GM19043 (cell line): Measurements from ENCODE around the gene RNF224.
A peak's percentile ranks its signal among the peaks of the same experiment; 100 is the strongest.

Experiments used
- ATAC-seq: cut with Tn5 transposase; IDR thresholded peaks from one replicate; pipeline ENCODE4 v1.9.1; 2021; ENCODE audit warnings: low read depth; ENCODE audit not compliant: unreplicated experiment

RNF224 gene

DNA sequence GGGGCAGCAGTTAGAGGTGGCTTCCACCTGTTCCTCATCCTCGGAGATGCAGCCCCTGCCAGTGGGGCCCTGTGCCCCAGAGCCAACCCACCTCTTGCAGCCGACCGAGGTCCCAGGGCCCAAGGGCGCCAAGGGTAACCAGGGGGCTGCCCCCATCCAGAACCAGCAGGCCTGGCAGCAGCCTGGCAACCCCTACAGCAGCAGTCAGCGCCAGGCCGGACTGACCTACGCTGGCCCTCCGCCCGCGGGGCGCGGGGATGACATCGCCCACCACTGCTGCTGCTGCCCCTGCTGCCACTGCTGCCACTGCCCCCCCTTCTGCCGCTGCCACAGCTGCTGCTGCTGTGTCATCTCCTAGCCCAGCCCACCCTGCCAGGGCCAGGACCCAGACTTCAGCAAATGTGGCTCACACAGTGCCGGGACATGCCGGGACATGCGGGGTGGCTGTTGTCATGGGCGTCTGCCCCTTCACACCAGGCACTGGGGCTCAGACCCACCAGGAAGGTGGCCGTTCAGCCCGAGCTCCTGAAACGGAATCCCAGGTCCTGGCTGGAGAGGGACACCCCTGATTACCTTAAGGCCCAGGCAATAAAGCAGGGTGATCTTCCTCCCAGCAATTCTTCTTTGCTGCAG, 1.5 kb upstream of the RNF224 start:
- no peak for ATAC-seq

DNA sequence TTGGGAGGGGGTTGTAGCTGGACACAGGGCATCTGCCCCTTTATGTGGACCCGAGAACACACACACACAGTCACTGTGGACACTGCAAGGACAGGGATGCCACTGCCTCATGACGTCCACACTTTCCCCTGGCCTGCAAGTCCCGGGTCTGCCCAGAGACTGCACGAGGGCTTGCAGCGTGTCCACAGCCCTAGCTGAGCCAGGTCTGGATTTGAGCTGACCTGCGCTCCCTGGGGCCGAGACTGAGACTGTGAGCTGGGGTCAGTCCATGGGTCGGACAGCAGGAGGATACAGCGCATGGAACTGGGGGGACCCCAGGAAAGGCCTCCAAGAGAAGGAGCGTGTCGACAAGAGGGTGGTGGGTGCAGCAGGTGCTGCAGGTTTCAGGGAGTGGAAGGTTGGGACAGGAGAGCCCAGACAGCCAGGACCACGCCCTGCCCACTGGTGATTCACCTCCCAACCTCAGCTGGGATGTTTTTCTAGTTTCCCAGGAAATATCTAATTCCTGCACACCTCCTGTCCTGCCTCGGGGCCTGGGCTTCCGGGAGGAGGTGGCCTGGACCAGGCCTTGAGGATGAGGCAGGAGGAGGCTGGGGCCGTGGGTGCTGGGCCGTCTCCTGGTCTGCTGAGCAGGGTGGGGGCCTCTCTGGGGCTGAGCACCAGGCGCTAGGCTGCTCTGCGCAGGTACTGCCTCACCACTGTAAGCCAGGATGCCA, 806 bp upstream of the RNF224 start:
- no peak for ATAC-seq

DNA sequence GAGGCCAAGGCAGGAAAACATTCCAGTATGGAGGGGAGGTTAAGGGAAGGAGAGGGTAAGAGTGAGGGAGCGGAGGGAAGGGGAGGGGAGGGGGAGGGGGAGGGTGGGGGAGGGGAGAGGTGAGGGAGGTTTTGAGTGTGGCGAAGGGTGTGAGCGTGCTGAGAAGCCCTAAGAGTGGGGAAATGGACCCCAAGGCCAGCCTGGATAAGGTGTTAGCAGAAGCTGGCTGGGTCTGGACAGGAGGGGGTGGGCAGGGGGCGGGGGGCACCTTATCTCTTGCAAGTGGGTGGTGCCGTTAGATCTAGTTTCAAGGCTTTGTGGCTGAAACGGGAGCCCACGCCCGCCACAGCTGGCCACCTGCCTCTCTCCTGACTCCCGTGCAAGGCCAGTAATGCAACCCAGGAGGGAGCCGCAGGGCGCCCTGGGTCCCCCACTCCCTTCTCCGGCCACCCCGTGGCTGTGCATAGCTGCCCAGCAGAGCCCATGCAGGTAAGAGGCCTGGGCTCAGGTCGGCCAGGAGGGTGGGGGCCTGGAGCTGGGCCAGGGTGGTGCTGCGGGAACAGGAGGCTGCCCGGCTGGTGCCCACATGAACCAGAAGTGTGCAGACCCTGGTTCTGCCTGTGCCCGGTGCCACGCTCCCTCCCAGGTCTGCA, 677 bp downstream of the RNF224 start:
- ATAC-seq: no peak

DNA sequence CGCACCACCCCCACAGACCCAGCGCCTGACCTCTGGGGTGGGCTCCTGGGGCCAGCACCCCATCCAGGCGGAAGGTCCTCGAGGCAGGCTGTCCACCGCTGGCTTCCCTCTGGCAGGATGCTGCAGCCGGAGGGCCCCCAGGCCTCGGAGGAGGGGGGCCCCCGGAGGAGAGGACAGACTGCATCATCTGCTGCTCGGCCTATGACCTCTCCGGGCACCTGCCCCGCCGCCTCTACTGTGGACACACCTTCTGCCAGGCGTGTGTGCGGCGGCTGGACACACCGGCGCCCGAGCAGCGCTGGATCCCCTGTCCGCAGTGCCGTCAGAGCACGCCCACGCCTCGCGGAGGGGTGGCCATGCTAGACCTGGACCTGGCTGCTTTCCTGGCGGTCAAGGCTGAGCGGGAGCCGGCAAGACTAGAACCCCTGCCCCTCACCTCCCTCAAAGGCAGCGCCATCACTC, 1.2 kb downstream of the RNF224 start:
- ATAC-seq: no peak

DNA sequence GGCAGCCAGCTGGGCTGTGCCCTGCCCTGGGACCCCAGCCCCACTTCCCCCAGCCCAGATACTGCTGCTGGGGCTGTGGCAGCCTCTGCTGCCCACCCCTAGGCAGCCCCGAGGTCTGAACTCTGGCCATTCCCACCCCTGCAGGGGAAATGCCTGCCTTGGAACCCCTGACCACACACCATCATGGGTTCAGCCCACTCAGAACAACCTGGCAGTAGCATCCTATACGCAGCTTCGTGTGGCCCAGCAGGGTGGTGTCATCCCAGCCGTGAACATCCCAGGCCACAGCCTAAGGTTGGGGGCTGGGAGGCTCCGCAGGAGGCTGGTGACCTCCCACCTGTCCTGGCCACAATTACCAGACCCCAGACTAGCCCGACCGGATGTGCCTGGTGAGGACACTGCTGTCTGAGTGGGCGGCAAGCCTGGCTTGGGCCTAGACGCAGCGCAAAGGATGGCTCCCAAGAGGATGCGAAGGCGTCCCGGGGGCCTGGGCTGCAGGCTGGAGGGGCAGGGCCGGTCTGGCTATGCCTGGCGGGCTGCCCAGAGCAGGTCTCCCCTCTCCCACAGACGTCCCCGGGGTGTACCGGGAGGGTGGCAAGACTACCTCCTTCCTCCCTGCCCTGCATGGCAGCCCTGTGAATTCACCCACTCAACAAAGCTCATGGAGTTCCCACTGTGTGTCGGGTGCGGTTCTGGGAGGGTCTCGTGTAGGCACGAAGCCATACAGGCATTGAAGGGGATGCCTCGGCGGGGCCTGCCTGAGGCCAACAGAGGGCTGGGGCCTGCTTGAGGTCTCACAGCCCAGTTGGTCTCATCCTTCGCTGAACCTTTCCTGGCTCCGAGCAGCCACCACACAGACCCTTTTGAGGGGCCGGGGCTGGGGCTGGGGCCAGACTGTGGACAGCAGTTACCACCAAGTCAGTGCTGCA, 1.9 kb downstream of the RNF224 start:
- ATAC-seq: no peak

DNA sequence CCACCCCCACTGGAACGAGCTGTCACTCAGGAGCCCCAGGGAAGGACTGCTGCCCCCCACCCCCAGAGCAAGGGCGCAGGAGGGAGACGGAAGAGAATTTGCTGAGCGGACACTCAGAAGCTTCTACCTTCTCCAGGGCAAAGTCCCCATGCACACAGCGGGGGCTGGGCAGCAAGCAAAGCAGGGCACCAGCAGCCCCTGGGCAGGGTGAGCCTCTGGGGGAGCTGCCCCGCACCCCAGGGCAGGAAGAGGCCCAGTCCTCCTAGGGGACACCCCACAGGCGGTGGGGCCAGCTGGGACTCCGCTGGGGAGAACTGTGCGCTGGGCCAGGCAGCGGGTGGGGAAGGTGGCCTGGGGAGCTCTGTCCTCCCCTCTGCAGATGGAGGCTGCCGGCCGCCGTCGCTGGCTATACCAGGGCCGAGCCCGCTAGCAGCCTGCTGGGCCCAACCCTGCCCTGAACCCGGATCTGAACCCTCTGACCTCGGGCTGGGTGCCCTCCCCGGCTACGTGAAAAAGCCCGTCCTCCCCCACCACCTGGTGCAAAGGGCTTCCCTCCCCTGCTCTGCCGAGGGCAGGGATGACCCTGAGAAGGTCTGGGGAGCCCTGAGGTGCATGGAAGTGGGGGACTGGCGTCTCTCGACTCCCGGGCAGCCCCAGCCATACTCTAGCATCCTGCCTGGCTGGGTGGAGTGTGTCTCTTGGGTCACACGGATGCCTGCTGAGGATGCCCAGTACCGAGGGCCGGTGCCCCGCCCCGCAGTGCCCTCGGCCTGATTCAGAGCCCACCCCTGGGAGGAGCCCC, 2.8 kb downstream of the RNF224 start:
- ATAC-seq: no peak

DNA sequence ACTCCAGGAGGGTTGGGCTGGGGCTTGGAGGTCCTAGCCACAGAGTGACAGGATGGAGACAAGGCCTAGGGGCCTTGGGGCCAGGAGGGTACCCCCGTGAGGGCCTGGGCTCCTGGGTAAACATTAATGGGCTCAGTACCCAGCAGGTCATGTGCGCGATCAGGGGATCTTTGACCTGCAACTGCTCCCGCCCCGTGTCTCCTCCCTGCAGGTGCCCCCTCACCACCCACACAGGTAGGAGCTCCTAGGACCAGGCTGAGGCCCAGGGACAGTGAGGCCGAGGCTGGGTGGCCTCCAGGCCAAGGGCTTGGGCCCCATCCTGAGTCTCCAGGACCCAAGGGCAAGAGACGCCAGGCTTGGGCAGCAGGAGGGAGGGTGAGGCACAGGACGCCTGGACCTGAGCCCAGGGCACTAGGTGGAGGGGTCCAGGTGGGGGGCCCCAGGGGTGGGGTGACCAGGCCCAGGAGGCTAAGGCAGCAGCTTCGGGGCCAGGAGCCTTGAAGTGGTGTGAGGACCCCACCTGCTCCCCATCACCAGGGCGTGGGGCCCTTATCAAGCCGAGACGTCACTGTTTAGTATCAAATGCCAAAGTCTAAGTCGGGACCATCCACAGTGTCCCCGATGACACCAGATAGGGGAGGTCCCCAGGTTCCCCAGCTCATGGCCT, 3.5 kb downstream of the RNF224 start, which contains the start of gene SLC34A3:
Gene SLC34A3, plus strand, starts transcription at position 197 of the 667 bp plus-strand sequence. CDS start 802 bp downstream, outside the sequence.
- ATAC-seq: no peak

DNA sequence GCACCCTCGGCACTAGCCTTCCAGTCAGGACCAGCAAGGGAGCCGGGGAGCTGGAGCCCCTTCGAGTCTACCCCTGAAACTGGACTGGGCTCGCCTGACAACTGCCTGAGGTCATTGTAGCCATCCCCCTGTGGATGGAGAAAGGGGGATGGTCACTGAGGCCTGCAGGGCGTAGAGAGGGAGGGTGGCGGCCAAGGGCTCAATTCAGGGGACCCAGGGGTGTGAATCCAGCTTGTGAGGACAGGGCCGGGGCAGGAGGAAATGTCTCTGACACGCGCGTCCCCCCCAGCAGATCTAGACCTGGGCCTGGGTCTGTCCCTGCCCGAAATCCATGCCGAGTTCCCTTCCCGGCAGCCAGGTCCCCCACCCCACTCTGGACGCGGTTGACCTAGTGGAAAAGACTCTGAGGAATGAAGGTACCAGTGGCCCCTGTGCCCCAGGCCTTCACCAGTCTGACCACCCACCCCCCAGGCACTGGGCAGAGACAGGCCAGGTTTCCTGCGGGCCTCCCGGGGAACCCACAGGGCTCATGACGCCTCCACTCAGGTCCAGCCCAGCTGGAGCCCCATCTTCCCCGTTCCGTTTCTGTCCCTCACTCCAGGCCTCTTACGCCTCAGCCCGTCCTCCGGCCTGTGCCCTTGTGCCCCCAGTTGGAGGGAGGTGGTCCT, 4.2 kb downstream of the RNF224 start:
- no peak for ATAC-seq

DNA sequence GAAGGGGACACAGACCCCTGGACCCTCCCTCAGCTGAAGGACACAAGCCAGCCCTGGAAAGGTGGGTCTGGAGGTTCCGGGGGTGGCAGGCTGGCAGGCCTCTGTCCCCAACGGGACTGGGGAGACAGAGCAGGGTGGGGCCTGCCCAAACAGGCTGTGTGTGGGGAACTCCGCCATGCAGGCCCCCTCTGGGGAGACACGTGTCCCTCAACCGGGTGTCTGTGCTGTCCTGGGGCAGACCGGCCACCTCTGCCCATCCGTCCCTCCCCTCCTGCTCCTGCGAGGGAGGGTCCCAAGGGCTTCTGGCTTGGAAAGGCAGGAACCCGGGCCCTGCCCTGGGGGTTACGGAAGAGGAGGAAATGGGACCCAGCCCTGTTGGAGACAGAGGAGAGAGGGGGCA, 4.8 kb downstream of the RNF224 start:
- ATAC-seq: no peak

DNA sequence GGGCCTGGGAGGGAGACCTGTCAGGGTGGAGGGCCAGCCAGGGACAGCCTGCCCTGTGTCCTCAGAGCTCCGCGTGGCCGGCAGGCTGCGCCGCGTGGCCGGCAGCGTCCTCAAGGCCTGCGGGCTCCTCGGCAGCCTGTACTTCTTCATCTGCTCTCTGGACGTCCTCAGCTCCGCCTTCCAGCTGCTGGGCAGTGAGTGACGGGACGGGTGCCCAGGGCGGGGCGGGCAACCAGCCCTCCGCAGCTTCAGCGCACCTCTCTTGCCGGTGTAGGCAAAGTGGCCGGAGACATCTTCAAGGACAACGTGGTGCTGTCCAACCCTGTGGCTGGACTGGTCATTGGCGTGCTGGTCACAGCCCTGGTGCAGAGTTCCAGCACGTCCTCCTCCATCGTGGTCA, 5.2 kb downstream of the RNF224 start:
- no peak for ATAC-seq

DNA sequence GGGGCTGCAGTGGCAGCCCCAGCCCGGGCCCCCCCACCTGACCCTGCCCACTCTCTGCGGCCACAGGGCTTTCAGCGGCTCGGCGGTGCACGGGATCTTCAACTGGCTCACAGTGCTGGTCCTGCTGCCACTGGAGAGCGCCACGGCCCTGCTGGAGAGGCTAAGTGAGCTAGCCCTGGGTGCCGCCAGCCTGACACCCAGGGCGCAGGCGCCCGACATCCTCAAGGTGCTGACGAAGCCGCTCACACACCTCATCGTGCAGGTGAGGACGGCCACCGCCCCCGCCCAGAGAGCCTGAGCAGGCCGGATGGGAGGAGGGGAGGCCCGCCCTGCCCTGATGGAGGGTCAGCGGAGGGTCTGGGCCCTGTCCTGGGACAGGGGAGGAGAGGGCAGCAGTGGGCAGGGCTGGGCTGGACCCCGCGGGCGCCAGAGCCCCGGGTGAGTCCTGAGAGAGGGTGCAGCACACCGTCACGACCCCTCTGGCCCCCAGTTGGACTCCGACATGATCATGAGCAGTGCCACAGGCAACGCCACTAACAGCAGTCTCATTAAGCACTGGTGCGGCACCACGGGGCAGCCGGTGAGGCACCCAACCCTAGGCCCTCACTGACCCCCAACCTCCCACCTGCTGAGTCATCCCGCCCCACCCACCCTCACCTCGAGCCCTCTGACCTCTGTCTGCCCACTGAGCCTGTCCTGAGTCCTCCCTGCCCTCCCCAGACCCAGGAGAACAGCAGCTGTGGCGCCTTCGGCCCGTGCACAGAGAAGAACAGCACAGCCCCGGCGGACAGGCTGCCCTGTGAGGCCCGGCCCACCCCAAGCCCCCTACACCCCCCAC, 6.1 kb downstream of the RNF224 start:
- ATAC-seq: no peak

DNA sequence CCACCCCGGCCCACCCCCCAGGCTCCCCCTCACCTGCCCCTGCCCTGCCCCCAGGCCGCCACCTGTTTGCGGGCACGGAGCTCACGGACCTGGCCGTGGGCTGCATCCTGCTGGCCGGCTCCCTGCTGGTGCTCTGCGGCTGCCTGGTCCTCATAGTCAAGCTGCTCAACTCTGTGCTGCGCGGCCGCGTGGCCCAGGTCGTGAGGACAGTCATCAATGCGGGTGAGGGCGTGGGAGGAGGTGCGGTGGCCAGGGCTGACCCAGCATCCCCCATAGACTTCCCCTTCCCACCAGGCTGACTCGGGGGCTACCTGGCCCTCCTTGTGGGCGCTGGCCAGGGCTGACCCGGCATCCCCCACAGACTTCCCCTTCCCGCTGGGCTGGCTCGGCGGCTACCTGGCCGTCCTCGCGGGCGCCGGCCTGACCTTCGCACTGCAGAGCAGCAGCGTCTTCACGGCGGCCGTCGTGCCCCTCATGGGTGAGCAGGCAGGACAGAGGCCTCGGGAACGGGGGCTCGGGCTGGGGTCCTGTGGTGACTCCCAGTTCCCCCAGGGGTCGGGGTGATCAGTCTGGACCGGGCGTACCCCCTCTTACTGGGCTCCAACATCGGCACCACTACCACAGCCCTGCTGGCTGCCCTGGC, 6.9 kb downstream of the RNF224 start:
- ATAC-seq: no peak

DNA sequence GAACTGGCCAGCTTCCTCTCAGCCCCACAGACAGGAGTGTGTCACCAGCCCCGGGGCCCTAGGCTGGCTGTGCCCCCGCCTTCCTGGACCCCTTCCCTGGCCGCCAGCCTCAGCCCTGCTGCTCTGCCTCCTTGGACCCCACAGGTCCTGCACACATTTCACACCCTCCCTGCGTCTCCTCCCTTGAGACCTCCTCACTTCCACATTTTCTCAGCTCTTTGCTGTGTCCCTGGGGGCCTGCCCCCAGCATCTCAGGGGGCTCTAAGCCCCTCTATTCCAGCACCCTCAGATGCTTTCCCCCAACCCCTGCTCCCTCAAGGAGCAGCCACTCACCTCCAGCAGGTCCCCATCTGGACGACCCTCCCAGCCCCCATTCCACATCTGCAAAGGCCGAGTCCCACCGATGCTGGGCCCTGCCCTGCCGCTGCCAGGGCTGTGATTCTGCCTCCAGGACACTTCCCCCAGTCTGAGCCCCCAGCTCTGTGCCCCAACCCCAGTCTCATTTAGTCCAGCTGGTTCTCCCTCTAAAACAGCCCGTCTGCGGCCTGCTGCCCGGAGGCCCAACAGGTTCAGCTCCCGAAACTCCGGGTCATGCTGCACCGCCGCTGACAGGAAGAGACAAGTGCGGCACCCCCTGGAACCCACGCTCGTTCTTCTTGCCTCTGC, 7.6 kb downstream of the RNF224 start:
- ATAC-seq: no peak

DNA sequence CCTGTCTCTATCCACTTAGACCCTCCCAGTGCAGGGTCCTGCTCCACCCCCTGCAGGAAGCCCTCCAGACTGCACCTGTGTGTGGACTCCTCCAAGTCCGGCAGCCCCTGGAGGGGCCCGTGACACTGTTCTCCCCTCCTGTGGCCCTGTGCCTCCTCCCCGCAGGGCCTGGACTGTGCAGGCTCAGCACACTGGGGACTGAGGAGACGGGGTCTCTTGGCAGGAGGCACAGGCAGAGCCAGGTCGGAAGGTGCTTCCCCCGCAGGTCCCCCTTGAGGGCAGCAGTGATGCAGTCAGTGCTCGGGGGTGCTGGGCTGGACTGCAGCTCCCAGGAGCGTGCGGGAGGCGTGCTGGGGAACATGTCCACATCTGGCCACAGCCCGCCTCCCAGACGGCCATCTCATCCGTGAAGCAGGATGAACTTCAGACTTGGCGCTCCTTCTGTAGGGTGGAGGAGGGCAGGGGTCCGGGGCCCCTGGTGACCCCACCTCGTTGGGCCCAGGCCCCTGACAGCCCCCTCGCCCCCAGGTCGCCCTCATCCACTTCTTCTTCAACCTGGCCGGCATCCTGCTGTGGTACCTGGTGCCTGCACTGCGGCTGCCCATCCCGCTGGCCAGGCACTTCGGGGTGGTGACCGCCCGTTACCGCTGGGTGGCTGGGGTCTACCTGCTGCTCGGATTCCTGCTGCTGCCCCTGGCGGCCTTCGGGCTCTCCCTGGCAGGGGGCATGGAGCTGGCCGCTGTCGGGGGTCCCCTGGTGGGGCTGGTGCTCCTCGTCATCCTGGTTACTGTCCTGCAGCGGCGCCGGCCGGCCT, 8.3 kb downstream of the RNF224 start:
- no peak for ATAC-seq

DNA sequence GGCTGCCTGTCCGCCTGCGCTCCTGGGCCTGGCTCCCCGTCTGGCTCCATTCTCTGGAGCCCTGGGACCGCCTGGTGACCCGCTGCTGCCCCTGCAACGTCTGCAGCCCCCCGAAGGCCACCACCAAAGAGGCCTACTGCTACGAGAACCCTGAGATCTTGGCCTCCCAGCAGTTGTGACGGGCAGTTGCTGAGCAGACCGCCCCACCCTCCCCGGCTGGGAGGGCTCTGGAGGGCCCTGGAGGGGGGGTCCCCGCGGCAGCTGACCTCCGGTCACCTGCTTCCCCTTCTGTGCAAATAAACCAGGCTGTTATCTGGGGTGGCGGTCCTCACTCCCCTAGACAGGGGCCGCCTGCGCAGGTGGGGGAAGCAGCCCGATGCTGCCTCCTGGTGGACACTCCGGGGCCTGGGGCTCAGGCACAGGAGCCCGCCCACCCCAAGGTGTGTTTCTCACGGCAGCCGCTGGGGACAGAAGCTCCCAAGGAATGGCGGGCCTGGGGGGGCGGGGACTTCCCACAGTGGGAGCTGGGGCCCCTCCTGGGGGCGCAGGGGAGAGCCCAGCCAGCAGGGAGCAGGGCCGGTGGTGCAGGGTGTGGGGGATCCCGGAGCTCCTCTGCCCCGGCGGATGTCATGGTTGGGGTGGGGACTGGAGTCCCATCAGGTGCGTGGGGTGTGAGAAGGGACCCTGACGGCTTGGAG, 9.1 kb downstream of the RNF224 start:
- peak; percentile 25 for ATAC-seq
